NB4 (cell line): ENCODE results near the gene CSNK1A1.
"Not testable (repeated sequence)": the region's sequence is repeated elsewhere in the genome, so short reads cannot be mapped to it uniquely, and the experiment has no call there.

ENCODE experiments used
- DNase-seq: peaks from one replicate; pipeline ENCODE4 v3.0.0; 2010; ENCODE audit warnings: low read depth
- H3K4me3 ChIP-seq: one replicate; pipeline ENCODE4 v1.5.1; 2011; ENCODE audit warnings: mild to moderate bottlenecking, low read depth, low read length, moderate library complexity
- MYC ChIP-seq: IDR thresholded peaks from 2 replicates; pipeline ENCODE4 v1.6.1; 2011; ENCODE audit warnings: low read depth, low read length
- POLR2A ChIP-seq: IDR thresholded peaks from 2 replicates; pipeline ENCODE4 v1.6.1; 2011; ENCODE audit warnings: mild to moderate bottlenecking; ENCODE audit not compliant: insufficient read length; ENCODE audit errors: extremely low read depth
- TF ChIP-seq, protein P1 (sequence below): IDR thresholded peaks from 2 replicates; pipeline ENCODE4 v1.6.1; 2011; ENCODE audit warnings: low read depth, low read length
- TF ChIP-seq, protein P2 (sequence below): IDR thresholded peaks from one replicate; pipeline ENCODE4 v1.5.1; 2012; ENCODE audit warnings: low read depth, low read length

The CSNK1A1 gene

DNA sequence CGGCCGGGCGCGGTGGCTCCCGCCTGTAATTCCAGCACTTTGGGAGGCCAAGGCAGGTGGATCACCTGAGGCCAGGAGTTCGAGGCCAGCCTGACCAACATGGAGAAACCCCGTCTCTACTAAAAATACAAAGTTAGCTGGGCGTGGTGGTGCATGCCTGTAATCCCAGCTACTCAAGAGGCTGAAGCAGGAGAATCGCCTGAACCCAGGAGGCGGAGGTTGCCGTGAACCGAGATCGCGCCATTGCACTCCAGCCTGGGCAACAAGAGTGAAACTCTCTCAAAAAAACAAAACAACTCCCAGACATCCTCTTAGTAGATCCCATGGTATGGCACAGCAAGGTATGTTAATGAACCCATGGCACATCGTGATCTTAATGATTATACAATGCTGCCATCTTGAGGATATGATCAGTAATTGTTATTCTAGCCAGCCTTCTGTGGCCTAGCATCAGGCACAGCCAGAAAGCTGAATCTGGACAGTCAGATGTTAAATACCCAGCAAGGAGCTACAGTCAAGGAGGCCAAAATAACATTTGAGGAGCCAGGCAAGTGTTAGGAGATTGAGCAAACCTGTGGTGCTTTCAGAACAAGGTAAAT is 13.4 kb upstream of the CSNK1A1 start:
- TF ChIP-seq, protein P1, sequence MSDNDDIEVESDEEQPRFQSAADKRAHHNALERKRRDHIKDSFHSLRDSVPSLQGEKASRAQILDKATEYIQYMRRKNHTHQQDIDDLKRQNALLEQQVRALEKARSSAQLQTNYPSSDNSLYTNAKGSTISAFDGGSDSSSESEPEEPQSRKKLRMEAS: peak; percentile 19; the same call in 1 of the 2 replicates
- TF ChIP-seq, protein P2, sequence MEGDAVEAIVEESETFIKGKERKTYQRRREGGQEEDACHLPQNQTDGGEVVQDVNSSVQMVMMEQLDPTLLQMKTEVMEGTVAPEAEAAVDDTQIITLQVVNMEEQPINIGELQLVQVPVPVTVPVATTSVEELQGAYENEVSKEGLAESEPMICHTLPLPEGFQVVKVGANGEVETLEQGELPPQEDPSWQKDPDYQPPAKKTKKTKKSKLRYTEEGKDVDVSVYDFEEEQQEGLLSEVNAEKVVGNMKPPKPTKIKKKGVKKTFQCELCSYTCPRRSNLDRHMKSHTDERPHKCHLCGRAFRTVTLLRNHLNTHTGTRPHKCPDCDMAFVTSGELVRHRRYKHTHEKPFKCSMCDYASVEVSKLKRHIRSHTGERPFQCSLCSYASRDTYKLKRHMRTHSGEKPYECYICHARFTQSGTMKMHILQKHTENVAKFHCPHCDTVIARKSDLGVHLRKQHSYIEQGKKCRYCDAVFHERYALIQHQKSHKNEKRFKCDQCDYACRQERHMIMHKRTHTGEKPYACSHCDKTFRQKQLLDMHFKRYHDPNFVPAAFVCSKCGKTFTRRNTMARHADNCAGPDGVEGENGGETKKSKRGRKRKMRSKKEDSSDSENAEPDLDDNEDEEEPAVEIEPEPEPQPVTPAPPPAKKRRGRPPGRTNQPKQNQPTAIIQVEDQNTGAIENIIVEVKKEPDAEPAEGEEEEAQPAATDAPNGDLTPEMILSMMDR: peak; percentile 29
- not testable (repeated sequence) for H3K4me3 ChIP-seq
- DNase-seq: peak; percentile 79

DNA sequence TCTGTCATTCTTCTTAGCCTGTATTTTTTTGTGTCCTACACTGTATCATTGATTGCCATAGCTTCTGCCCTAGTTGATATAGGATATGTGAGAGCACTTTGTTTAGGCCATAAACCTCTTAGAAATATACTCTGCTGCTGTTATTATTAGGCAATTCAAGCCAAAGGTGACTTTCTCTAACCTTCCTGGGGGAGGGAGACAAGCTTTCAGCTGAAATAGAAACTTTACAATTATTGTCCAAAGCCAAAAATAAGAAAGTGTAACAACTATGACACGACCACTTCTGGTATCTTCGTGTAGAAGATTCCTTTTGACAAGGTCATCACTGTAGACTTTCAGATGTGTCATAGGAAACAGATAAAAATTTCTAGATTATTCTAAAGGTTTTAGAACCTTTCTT is 12.2 kb upstream of the CSNK1A1 start:
- H3K4me3 ChIP-seq: no peak overlapping the region
- no peak for DNase-seq
- TF ChIP-seq, protein P1: no peak
- TF ChIP-seq POLR2A (no peak), MYC (no peak)
- TF ChIP-seq, protein P2: no peak

DNA sequence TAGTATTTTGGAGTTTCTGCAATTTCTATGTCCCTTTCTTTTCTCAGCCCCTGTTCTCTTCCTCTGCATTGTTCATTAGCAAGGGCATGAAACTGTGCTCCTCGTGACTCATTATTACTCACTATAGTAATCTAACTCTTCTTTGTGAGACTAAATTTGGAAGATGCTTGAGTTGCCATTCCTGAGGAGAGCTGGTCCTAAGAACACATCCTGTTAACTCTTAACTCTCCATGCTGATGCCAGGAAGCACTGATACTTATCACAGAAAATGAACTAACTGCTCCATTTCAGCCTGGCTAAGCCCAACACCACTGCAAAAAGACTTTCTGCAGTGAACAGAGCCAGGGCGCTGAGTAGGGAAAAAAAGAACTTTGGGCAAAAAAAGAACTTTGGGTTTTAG is 10.6 kb upstream of the CSNK1A1 start:
- no peak overlapping the region for H3K4me3 ChIP-seq
- peak; percentile 70 for DNase-seq
- TF ChIP-seq MYC: no peak
- TF ChIP-seq, protein P1: 0 out of 2 replicates have a peak, but pooled peaks have one; percentile 19

DNA sequence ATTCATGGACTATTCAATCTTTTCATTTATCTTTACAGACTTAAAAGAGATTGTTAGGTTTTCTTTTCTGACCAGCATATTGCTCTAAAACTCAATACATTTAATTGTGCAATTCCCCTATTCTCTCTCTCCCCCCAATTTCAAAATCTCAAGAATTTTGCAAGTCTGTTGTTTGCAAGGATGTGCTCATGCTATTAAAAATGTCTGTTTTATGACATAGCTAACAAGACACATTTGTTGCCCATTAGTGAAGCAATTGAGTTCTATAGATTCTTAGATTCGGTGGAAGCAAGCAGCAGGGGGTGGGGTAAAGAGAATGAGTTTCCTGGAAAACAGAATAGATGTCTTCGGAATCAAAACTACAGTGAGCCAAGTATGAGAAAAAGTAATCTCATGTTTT is 8.5 kb upstream of the CSNK1A1 start:
- H3K4me3 ChIP-seq: no peak overlapping the region
- TF ChIP-seq, protein P1: no peak
- TF ChIP-seq MYC (no peak), POLR2A (no peak)
- TF ChIP-seq, protein P2: no peak
- peak; percentile 51 for DNase-seq

DNA sequence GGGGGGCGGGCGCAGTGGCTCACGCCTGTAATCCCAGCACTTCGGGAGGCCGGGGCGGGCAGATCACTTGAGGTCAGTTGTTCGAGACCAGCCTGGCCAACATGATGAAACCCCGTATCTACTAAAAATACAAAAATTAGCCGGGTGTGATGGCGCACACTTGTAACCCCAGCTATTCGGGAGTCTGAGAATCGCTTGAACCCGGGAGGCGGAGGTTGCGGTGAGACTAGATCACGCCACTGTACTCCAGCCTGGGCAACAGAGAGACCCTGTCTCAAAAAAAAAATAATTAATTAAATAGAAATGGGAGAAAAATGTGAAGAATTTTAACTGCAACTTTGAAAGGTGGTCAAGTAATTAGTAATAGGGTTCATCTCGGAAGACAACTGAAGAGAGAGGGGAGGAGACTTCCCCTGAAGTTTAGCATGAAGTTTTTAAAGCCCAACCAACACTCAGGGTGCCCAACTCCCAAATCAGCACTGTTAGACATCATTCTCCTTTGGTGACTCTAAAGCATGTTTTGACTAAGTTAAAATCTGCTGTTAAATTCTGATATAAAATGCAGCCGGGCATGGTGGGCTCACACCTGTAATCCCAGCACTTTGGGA is 1.4 kb upstream of the CSNK1A1 start:
- TF ChIP-seq MYC: no peak
- TF ChIP-seq, protein P1: no peak
- TF ChIP-seq POLR2A: no peak
- TF ChIP-seq, protein P2: no peak
- DNase-seq: peak; percentile 16
- H3K4me3 ChIP-seq: peak overlapping the region; percentile 94

DNA sequence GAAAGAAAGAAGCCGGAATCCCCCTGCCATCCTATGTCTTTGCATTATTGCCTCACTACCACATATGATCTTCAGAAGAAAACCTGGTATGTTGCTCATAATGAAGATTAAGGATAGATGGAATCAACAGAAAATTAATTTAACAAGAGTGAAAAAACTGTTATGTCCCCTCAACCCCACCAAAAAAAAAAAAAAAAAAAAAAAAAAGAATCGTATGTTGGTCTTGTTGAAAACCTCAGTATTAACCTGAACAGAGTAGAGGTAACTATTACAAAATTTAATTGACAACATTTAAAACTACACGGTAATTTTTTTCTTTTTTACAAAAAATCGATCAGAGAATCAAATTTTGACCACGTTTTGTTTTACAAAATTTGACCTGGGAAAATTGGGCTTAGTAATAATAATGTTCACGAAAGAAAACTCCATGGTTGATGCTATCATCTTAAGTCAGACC is 827 bp upstream of the CSNK1A1 start:
- DNase-seq: no peak
- H3K4me3 ChIP-seq: peak overlapping the region; percentile 94
- TF ChIP-seq MYC (no peak), POLR2A (no peak)
- TF ChIP-seq, protein P2: no peak
- TF ChIP-seq, protein P1: no peak
